Stimulated activated CD8-positive, alpha-beta memory T cell treated with anti-CD3 and anti-CD28 coated beads, Interleukin-4, amount 100 ng/mL, for 24 hours (primary cell): ENCODE measurements around the gene NHS.

Experiments
- DNase-seq: peaks from one replicate; pipeline ENCODE4 v3.0.0-alpha.2; 2020; ENCODE audit warnings: low read depth

NHS gene

DNA sequence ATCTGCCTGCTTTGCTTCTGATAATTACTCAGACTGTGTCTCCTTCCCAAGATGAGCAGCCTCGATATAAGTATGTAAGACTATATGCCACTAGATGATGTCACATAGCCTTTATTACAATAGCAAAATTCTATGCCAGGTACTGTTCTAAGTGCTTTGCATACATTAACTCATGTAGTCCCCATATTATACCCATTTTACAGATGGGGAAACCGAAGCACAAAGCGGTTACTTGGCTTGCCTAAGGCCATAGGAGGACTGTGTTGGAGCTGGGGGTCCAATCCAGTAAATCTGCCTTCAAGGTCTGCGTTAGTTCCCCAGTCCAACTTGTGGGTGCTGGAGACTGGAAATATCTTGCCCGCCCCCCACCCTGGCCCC, 361.5 kb downstream of the NHS start:
- no peak for DNase-seq

DNA sequence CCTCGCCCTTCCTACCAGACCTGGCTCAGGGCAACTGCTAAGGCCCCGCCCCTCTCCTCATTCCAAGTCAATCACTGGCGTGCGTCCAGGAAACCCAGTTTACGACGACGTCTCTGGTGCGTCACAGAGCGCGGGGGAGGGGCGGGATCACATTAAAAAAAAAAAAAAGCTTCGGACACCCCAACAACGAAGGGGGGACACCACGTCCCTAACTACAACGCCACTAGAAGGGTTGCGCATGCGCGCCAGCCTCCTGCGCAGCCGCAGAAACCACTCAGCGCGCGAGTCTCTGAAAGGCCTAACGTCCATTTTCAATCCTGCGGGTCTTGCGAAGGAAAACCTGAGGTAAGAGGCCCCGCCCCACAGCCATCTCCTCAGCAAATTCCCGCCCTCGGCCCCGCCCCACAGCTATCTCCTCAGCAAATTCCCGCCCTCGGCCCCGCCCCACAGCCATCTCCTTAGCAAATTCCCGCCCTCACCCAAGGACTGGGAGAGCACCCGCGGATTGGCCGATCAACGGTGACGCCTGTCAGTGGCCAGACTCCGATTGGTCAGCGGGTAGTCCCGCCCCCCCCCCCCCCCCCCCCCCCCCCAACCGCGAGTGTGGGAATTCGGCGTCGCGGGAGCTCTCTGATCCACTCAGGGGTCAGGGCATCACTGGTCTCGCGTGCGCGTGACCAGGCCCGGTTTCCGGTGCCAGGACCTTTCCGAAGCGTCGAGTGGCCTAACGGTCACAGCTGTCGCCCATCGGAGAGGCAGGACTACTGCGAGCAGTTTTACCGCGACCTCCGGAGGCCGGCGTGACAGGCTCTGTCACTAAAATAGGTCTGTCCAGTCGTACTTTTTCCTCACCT, 362.1 kb downstream of the NHS start, which contains the start of gene SCML1:
SCML1 (plus strand) TSS at position 638 of the 854 bp plus-strand sequence. CDS start 6,694 bp downstream, outside the sequence.
- DNase-seq = peak; percentile 73

DNA sequence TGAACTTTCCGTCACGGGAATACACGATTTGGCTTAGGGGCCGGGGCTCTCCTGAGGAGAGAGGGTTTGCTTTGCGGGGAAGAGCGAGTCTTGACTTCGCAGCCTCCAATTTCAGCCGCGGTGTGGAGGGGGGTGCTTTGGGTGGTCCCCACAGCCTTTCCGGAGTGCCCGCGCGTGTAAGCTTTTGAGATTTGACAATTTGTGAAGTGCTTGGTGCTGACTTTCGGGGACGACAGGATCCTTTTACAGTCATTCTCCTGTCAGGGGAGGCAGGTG, 362.6 kb downstream of the NHS start:
- DNase-seq = no peak

DNA sequence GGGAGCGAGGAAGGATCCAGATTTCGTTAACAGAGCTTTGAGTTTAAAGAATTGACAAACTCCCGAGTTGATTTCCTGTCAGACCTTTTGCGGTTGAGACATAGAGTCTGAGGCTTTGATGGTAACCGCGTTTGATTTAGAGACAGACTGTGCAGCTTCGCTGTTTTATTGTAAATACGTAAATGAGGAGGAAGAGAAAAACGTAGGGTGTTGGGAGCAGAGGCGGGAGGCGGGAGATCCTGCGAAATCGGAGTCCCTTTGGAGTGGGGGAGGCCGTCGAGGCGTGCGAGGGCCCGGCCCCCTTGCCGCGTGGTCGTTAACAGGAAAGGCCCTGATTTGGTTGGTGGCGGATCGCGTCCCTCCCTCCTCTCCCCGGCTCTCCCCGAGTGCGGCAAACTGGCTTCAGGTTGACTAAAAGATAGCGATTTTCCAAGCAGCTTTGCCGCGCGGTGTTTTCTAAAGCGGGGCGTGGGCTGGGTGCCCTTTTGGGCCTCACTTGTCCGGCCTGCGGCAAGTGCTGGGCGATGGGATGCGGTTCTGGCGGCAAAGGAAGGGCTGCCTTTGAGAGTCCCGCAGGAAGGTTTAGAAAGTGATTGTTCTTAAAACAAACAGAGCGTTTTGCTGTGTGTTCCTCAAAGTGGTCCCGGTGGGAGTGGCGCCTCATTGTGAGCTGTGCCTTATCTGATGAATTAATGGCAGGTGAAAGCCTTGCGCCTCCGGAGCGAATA, 363.1 kb downstream of the NHS start:
- DNase-seq = peak; percentile 7

DNA sequence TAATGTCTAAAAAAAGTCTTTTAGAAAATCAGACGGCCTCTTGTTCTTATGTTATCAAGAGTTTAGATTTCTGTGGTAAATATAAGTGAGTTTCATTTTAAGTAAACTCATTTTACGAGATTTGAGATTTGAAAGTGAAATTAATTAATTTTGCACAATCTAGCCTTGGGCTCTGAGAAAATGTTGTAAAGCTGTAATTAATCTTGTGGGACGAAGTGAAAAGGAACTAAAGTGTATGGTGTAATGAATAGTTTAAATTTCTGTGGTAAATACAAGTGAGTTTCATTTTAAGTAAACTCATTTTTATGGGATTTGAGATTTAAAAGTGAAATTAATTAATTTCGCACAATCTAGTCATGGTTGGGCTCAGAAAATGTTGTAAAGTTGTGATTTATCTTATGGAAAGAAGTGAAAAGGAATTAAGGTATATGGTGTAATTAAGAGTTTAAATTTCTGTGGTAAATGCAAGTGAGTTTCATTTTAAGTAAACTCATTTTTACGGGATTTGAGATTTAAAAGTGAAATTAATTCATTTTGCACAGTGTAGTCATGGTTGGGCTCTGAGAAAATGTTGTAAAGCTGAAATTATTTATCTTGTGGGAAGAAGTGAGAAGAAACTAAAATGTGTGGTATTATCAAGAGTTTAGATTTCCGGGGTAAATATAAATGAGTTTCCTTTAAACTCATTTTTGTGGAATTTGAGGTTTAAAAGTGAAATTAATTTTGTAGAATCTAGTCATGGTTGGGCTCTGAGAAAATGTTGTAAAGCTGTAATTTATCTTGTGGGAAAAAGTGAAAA, 363.9 kb downstream of the NHS start:
- DNase-seq = no peak

GRCh38 chrX:17740137-17741122, 365.4 kb downstream of the NHS start:
- DNase-seq = no peak

DNA sequence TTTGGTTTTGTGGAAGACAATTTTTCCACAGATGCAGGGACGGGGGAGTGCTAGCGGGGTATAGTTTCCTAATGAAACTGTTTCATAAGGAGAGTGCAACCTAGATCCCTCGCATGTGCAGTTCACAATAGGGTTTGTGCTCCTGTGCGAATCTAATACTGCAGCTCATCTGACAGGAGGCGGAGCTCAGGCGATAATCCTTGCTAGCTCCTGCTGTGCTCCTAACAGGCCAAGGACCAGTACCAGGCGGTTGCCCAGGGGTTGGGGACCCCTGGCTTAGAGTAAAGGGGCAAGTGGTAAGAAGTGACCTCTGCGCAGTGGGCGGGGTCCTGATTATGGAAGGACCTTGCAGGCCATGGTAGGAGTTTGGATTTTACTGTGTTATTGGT, 366.1 kb downstream of the NHS start:
- no peak for DNase-seq

DNA sequence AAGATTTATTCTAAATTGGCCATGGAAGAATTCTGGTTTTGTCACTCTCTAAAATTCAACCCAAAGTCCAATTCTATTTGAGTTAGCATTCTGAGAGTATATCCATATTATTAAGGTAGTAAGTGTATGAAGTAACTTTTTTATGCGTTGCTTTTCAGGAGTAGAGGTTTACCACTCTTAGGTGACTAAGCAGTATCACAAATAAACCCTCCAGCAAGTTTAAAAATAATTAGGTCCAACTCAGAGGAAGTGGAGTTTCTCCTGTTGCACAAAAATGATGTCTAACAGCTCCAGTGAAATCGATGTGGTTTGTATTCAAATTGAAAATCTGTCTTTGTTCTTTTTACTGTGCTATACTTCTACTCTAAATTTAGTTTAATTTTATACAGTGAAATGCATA, 368.9 kb downstream of the NHS start:
- no peak for DNase-seq

DNA sequence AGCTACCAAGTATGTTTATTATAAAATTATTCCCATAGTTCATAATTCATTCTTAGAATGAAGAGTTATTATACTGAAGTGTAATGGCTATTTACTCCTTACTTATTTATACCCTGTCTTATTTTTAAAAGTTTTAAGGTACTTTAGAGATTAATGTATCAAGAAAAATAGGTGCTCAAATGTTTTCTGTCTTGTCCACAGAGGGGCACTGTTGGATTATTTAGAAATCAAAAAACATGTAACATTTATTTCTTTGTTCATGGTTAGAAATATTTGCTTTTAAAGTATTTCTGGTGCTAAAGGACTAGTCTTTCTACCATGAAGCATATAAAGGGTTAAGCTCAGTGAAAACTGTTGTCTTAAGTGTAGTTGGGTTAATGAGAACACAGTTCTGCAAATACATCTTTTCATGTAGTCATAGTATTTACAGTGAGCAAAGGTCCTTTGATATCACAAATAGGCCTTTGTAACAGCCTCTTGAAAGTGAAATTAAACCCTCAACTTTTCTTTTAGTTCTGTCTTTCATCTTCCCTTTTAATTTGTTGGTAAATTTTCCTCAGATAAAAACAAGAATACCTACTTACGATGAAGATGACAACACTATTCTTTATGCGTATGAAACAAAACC, 370.0 kb downstream of the NHS start:
- no peak for DNase-seq

DNA sequence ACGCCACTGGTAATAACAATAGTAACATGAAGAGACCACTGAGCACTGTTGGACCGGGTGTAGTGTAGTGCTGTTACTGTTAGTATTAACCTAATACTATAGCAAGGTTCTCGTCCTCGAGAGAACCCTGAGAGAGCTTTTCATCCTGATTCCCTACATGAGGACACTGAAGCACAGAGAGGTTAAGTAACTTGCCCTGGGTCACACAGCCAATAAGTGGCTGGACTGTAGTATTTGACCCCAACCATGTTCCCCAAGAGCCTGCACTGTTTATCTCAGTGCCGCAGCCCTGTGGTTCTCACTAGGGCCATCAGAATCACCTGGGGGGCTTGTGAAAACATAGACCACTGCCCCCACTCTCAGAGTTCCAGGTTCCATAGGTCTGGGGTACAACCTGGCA, 372.7 kb downstream of the NHS start:
- DNase-seq = no peak

- DNase-seq = no peak
These were observed 373.7 kb downstream of the NHS start for GRCh38 chrX:17748684-17749083.

GRCh38 chrX:17750436-17750835, 375.4 kb downstream of the NHS start:
- DNase-seq = no peak

- DNase-seq = no peak
These were observed 383.4 kb downstream of the NHS start for GRCh38 chrX:17758382-17758781.

GRCh38 chrX:17759990-17760389, 385.0 kb downstream of the NHS start:
- no peak for DNase-seq

GRCh38 chrX:17767734-17768133, 392.7 kb downstream of the NHS start:
- DNase-seq = no peak

GRCh38 chrX:17768997-17769396, 394.0 kb downstream of the NHS start:
- DNase-seq = no peak

GRCh38 chrX:17769701-17770269, 394.8 kb downstream of the NHS start:
- no peak for DNase-seq

- DNase-seq = no peak
These were observed 398.3 kb downstream of the NHS start for GRCh38 chrX:17773221-17773876.

DNA sequence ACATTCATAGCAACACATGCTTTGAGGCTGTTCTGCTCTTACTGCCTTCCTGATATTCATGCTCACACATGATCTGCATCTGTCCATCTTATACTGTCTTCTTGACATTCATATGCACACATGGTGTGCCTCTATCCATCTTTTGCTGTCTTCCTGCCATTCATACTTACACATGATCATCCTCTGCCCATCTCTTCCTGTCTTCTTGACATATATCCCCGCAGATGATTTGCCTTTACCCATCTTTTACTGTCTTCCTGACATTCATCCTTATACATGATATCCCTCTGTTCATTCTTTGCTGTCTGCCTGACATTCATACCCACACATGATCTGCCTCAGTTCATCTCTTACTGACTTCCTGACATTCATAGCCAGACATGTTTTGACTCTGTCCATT, 399.1 kb downstream of the NHS start:
- DNase-seq = no peak

- no peak for DNase-seq
These were observed 404.0 kb downstream of the NHS start for GRCh38 chrX:17778997-17779396.
